IPS-20b (cell line): ENCODE measurements around the gene MEG3.
"Not testable (repeated sequence)": the region's sequence is repeated elsewhere in the genome, so short reads cannot be mapped to it uniquely, and the experiment has no call there.

ENCODE experiments used
- H3K27ac ChIP-seq: one replicate; pipeline ENCODE4 v1.5.1; 2013; ENCODE audit warnings: low read length
- H3K27me3 ChIP-seq: 2 replicates; pipeline ENCODE4 v1.6.1; 2013; ENCODE audit warnings: mild to moderate bottlenecking, low read length, inconsistent platforms; ENCODE audit not compliant: insufficient read depth
- H3K36me3 ChIP-seq: 2 replicates; pipeline ENCODE4 v1.6.1; 2013; ENCODE audit warnings: low read depth, mild to moderate bottlenecking, inconsistent platforms, low read length, moderate library complexity; ENCODE audit not compliant: insufficient read depth
- H3K4me1 ChIP-seq: 2 replicates; pipeline ENCODE4 v1.6.1; 2013; ENCODE audit warnings: mild to moderate bottlenecking, control low read depth, inconsistent platforms, low read length, moderate library complexity; ENCODE audit not compliant: insufficient read depth
- H3K4me3 ChIP-seq: 2 replicates; pipeline ENCODE4 v1.5.1; 2013; ENCODE audit warnings: mild to moderate bottlenecking, low read length, inconsistent platforms
- H3K9ac ChIP-seq: 2 replicates; pipeline ENCODE4 v1.6.1; 2013; ENCODE audit warnings: low read depth, mild to moderate bottlenecking, inconsistent platforms, low read length, moderate library complexity
- H3K9me3 ChIP-seq: 2 replicates; pipeline ENCODE4 v1.6.1; 2013; ENCODE audit warnings: mild to moderate bottlenecking, low read depth, low read length, inconsistent platforms; ENCODE audit not compliant: insufficient read depth

Gene MEG3

GRCh38 chr14:100790502-100791347, 35.2 kb upstream of the MEG3 start:
- Histone ChIP-seq H3K36me3 (no peaks in the 10 kb centered on the region), H3K4me1 (no peaks in the 10 kb centered on the region), H3K9ac (no peak overlapping the region), H3K27ac (no peak overlapping the region), H3K9me3 (no peaks in the 10 kb centered on the region), H3K4me3 (no peak overlapping the region), H3K27me3 (no peaks in the 10 kb centered on the region)

- Histone ChIP-seq H3K9ac (no peak overlapping the region), H3K27me3 (no peaks in the 10 kb centered on the region), H3K27ac (no peak overlapping the region)
Observed at GRCh38 chr14:100791348-100791735, 34.6 kb upstream of the MEG3 start.

GRCh38 chr14:100791995-100792394, 33.9 kb upstream of the MEG3 start:
- Histone ChIP-seq H3K27ac (no peak overlapping the region), H3K4me1 (no peaks in the 10 kb centered on the region), H3K27me3 (no peaks in the 10 kb centered on the region), H3K4me3 (no peak overlapping the region), H3K9me3 (no peaks in the 10 kb centered on the region), H3K9ac (no peak overlapping the region), H3K36me3 (no peaks in the 10 kb centered on the region)

More at GRCh38 chr14:100791348-100791735, 34.6 kb upstream of the MEG3 start:
- H3K9me3 ChIP-seq, result no peaks in the 10 kb centered on the region
- H3K4me1 ChIP-seq, result no peaks in the 10 kb centered on the region
- no peak overlapping the region for H3K4me3 ChIP-seq
- no peaks in the 10 kb centered on the region for H3K36me3 ChIP-seq

GRCh38 chr14:100796946-100797345, 29.0 kb upstream of the MEG3 start:
- Histone ChIP-seq H3K4me3 (no peak overlapping the region), H3K4me1 (no peaks in the 10 kb centered on the region), H3K27ac (no peak overlapping the region), H3K9ac (no peak overlapping the region), H3K36me3 (no peaks in the 10 kb centered on the region), H3K27me3 (no peaks in the 10 kb centered on the region), H3K9me3 (no peaks in the 10 kb centered on the region)

GRCh38 chr14:100800041-100800440, 25.9 kb upstream of the MEG3 start:
- H3K27me3 ChIP-seq, result peaks cover 11% of the 10 kb centered on the region
- no peaks in the 10 kb centered on the region for H3K9me3 ChIP-seq
- H3K36me3 ChIP-seq, result no peaks in the 10 kb centered on the region
- H3K4me1 ChIP-seq, result peaks cover 7% of the 10 kb centered on the region; the same call in 1 of the 2 replicates
- H3K9ac ChIP-seq, result 0 out of 2 replicates have a peak overlapping the region, but pooled peaks have one; percentile 15
- H3K4me3 ChIP-seq, result no peak overlapping the region
- no peak overlapping the region for H3K27ac ChIP-seq

GRCh38 chr14:100801433-100801832, 24.5 kb upstream of the MEG3 start:
- not testable (repeated sequence) for H3K27ac ChIP-seq, H3K9ac ChIP-seq, H3K4me3 ChIP-seq, H3K9me3 ChIP-seq, H3K36me3 ChIP-seq
- Histone ChIP-seq H3K27me3 (peaks cover 11% of the 10 kb centered on the region), H3K4me1 (peaks cover 11% of the 10 kb centered on the region; the same call in 1 of the 2 replicates)

- Histone ChIP-seq H3K36me3 (no peaks in the 10 kb centered on the region), H3K9me3 (no peaks in the 10 kb centered on the region), H3K9ac (no peak overlapping the region), H3K4me3 (no peak overlapping the region), H3K4me1 (peaks cover 11% of the 10 kb centered on the region; the same call in 1 of the 2 replicates), H3K27ac (no peak overlapping the region), H3K27me3 (peaks cover 11% of the 10 kb centered on the region)
Observed at GRCh38 chr14:100802179-100802578, 23.7 kb upstream of the MEG3 start.

- Histone ChIP-seq H3K27me3 (peaks cover 11% of the 10 kb centered on the region), H3K9me3 (peaks cover 6% of the 10 kb centered on the region; the same call in 1 of the 2 replicates), H3K27ac (no peak overlapping the region), H3K4me3 (no peak overlapping the region), H3K36me3 (no peaks in the 10 kb centered on the region), H3K4me1 (peaks cover 11% of the 10 kb centered on the region; the same call in 1 of the 2 replicates), H3K9ac (no peak overlapping the region)
Observed at GRCh38 chr14:100802766-100803165, 23.2 kb upstream of the MEG3 start.

GRCh38 chr14:100803226-100803625, 22.7 kb upstream of the MEG3 start:
- Histone ChIP-seq H3K9me3 (peaks cover 10% of the 10 kb centered on the region), H3K27me3 (peaks cover 11% of the 10 kb centered on the region), H3K9ac (no peak overlapping the region), H3K36me3 (no peaks in the 10 kb centered on the region), H3K27ac (no peak overlapping the region), H3K4me1 (peaks cover 11% of the 10 kb centered on the region; the same call in 1 of the 2 replicates), H3K4me3 (no peak overlapping the region)

GRCh38 chr14:100803676-100804075, 22.2 kb upstream of the MEG3 start:
- Histone ChIP-seq H3K27me3 (peaks cover 11% of the 10 kb centered on the region), H3K9ac (no peak overlapping the region), H3K4me3 (no peak overlapping the region), H3K27ac (no peak overlapping the region), H3K36me3 (no peaks in the 10 kb centered on the region), H3K9me3 (peaks cover 15% of the 10 kb centered on the region), H3K4me1 (peaks cover 11% of the 10 kb centered on the region; the same call in 1 of the 2 replicates)

GRCh38 chr14:100804138-100804537, 21.8 kb upstream of the MEG3 start:
- H3K9ac ChIP-seq, result no peak overlapping the region
- peaks cover 11% of the 10 kb centered on the region; the same call in 1 of the 2 replicates for H3K4me1 ChIP-seq
- no peak overlapping the region for H3K27ac ChIP-seq
- peaks cover 20% of the 10 kb centered on the region for H3K9me3 ChIP-seq
- no peak overlapping the region for H3K4me3 ChIP-seq
- peaks cover 11% of the 10 kb centered on the region for H3K27me3 ChIP-seq
- H3K36me3 ChIP-seq, result no peaks in the 10 kb centered on the region
